ENCODE data around the gene NUFIP1.

GRCh38 chr13:44974056-44974793 lies 15.0 kb downstream of the NUFIP1 start:
- TF ChIP-seq GABPA (IDR thresholded peaks at IDR 0.05; ENCODE audit: low read depth) (no peak), CTCF (IDR thresholded peaks at IDR 0.05; ENCODE audit: insufficient read depth, low read length) (no peak)
